Measurements from ENCODE around the gene GPR35.
A peak's percentile ranks its signal among the peaks of the same experiment; 100 is the strongest.
"Not testable (repeated sequence)": the region's sequence is repeated elsewhere in the genome, so short reads cannot be mapped to it uniquely, and the experiment has no call there.

GPR35 gene

DNA sequence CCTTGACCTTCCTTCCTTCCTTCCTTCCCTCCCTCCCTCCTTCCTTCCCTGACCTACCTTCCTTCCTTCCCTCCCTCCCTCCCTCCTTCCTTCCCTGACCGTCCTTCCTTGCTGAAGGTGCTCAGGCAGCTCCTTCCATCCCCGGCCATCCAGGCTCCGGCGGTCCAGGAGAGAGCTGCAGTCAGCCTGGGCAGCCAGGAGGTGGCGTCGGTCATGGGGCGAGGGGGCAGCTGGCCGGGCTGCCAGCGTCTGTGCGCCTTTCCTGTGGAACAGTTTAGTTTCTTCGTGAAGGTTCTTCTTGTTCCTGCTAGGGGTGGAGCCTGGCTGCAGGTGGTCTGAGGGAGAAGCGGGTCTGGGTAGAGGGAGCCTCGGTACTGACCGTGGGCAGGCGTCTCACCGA lies 15.7 kb downstream of the GPR35 start:
- peak; percentile 27 for DNase-seq

DNA sequence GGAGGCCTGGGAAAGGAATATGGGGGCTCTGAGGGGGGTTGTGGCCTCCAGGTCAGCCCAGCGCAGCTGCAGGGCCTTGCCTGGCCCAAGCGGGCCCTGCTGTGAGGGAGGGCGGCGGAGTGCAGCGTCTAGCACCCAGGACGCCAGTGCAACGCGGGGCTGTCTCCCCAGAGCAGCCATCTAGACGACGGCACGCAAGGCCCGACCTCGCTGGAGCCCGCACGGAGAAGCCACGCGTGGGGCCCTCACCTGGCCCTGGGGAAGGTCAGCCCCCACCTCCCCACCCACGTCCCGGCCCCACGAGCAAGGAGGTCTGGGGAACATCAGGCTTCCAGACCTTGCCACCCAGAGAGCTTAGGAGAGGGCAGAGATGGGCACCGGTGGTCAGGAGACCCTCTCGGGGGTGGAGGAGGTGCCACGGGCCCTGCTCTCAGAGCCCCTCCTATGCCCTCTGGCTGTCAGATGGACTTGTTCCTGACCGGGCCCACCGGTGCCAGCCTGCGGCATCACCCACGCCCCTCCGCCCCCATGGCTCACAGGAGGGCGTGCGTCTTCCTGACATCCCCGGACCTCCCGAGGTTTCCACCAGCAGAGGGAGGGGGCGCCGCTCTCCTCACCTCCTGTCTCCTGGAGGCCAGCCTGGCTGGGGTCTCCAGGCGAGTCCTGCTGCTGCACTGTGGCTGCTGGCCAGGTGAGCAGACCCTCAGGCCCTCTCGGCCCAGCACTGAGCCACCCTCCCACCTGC lies 17.0 kb downstream of the GPR35 start:
- no peak for DNase-seq

DNA sequence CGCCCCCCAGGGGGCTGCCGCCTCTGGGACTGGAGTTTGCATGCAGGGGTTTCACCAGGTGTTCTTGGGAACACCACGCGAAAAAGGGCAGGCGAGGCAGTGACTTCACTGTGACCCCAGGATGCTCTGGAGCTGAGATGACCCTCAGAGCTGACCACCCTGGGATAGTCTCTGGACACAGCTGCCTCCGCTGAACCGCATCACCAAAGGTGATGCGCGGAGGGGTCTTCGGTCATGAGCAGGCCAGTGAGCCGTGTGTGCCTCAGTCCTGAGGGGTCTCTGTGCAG lies 17.5 kb downstream of the GPR35 start:
- no peak for DNase-seq

DNA sequence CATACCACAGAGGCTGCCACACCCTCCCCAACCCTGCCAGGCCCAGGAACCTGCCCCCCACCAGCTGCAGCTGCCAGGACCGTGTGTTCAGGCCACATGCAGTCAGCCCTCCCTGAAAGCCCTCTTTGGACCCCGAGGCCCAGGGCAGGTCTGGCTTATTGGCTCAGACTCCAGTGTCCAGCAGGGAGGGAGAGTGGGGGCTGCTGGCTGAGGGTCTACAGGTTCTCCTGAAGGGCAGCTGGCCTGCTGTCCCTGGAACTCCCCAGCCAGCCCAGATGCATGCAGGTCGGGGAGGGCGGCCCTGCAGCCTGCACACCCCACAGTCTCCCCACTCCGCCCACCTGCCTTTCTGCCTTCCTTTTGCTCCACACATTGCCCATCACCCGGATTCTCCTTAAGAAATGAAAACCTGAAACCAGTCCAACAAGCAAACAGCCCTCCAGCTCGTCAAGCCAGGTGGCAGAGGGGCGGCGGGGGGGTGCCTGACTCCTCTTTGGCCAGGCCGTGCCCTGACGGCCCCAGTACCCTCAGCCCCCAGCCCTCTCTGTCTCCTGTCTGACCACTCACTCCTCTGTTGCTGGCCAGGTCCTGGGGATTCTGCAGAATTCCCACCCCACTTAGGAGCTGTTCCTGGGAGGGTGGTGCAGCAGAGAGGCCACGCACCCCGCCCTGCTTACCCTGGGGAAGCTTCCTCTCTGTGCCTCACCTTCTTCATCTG lies 18.0 kb downstream of the GPR35 start:
- no peak for DNase-seq

DNA sequence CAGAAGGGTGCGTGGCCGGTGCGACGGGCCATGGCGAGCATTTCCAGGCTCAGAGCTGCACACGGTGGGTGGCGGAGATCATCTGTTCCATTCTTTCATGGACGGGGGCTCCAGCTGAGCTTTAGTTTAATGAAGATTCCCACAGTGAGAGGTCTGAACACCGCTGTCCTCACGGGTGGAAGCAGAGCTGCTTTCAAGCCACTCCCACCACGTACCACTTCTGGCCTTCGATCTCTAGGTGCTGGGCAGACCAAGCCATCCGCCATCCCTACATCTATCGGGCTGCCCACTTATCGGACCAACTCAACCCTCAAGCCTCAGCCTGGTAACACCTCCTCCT lies 18.5 kb downstream of the GPR35 start:
- DNase-seq, result no peak

DNA sequence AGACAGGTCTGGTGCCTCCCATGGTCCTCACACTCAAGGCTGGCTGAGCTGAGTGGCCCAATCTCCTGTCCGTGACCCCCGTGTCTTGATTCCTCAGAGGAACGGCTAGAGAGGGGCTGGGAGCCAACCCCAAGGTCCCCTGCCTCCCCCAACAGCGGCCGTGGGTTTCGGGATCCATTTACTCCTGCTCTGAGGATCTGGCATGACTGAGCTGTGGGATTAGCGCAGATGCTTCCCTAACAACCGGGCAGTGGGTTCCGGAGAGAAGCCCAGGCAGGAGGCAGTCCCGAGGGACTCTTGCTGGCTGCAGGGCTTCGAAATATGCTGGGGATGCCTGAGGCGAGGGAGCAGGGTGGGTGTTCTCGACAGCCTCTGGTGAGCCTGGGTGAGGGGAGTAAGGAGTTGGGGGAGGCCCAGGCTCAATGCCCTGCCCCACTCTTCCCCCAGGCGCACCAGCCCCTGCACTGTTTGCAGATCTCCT lies 18.9 kb downstream of the GPR35 start:
- no peak for DNase-seq

DNA sequence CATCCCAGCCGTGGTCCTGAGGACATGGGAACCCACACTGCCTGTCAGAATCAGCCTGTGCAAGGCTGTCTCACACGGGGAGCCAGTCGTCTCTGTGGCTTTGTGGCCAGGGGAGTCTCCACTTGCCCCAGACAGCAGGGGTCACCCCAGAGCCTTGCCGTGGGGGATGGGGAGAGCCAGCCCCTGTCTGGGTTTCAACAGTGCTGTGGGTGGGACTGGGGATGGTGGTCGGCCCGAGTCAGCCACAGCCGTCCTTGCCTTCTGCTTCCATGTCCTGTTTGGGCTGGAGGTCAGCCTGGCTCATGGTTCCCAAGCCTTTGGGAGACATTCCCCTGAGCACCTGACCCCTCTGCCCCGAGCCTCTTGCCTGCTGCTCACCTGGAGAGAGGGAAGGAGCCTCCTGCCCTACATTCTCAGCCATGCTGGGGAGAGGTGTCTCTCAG lies 19.6 kb downstream of the GPR35 start:
- DNase-seq, result no peak

DNA sequence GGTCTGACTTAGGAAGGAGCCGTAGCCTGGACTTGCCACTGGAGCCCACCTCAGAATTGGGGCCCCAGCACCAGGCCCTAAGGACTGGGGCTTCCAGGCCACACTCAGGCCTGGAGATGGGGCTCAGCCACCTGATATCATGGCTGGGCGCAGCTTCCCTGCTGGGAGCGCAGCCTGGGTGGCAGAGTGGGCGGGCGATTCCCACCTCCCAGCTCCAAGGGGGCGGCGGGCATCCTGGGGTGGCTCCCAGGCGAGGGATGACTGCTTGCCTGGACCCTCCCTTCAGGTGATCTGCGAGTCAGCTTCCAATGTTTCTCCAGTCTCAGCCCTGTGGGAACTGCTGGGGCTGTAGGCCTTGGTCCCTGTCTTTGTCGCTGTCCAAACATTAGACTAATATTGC lies 20.1 kb downstream of the GPR35 start:
- DNase-seq, result no peak

DNA sequence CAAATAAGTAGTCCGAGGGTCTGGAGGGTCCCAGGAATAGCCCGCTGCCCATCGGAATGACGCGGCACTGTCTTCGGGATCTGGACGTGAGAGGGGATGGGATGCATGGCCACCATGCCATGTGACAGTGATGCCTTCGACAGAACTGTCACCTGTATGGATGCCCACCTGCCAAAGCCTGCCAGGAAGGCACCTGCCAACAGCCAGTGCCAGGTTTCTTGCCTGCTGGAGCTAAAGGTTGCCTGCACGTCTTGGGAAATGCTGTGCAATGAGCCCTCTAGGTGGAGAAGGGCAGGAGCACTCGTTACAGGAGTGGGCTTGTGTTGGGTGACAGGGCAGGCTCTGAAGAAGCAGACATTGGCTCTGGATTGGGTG lies 20.5 kb downstream of the GPR35 start:
- DNase-seq, result no peak

DNA sequence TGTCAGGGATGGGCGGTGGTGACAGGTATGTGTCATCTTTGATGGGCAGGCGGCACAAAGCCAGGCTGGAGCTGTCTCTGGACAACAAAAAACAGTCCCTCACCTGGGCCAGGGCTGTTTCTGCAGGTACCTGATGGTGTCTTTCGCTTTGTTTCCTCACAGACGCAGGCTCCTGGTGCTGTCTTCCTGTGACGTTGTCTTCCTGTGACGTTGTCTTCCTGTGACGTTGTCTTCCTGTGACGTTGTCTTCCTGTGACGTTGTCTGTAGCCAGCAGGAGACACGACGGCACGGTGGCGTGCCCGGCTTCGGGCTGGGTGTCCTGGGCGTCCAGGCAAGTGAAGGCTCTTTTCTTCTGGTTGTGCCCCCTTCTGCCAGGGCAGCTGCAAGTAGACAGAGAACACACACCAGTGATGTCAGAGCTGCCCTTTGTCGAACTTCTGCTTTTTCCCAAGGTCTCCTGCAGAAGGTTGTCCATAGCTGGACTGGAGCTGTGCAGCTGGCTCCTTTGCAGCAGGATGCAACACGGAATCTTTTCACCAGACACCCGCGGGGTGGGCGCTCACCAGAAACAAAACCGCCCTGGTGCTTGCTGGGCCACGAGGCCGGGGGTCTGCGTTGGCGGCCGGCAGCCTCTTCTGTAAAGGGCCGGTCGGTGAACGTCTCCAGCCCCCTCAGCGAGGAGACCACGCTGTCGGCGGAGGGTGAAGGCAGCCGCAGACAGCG lies 21.1 kb downstream of the GPR35 start:
- DNase-seq, result no peak

DNA sequence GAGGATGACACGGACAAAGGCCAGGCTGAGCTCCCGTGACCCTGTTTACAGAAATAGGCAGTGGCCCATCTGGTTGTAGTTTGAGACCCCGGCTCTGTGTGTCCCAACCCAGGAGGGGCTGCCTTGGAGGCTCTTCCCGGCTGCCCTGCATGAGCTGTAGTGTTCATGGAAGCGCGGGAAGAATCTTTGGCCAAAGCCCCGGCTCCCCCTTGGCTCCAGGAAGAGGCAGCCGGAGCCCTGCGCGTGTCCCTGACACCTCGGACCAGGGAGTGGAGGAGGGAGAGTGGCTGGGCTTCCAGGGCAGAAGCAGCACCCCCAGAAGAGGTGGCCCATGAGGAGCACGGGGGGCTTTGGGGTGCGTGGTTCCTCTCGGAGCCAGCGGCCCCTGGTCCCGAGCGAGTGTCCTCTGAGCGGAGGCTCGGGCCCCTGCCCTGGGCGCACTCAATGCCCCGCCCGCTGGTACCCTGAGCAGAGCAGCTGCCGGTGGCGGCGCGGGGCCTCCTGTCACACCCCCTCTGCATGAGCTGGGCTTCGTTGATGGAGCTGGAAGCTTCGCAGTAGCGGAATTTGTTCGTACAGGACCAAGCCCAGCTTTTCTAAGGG lies 21.7 kb downstream of the GPR35 start:
- DNase-seq, result no peak

DNA sequence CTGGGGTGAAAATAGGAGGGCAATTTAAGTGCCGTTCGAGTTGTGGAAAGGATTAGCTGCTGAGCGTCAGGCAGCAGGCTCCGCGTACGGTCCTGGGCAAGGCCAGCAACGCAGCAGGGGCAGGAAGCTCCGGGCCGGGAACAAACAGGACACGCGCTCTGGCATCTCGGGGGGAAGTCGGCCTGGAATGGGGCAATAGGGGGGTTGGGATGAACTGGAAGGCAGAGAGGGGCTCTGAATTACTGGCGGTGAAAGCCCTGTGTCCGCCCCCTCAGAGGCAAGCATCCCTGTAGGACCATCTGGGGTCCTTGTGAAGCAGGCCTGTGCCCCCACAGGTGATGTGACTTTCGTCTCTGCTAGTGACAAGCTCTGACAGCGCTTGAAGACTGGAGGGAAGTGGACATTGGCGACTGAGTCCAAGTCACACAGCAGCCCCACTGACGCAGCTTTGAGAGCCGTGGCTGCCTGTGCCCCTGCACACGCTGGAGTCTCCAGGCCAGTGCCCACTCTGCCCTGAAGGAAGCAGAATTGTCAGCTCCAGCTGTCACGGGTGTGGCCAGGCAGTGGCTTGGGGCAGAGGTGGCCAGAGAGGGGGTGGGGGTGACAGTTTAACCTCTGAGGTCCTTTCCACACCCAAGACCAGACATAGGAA lies 22.3 kb downstream of the GPR35 start:
- no peak for DNase-seq

DNA sequence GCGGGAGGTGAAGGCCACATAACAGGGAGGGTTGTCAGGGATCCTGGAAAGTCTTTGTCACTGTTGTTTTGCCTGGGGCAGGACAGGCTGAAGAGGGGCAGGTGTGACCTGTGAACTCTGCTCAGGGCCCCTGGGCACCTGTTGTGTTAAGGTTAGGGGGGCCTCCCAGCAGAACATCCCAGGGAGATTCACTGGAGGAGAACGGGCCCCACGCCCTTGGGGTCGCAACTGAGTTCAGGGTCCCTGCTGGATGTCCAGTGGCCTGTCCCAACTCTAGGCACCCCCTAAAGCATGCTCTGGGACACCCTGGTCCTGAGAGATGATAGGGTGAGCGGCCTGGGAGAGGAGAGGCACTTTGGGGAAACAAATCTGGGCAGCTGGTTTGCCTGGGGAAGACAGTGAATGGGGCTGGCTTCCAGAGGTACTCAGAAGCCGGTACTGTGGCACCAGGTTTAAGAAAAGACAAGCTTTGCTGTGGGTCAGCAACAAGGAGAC lies 22.9 kb downstream of the GPR35 start:
- no peak for DNase-seq

DNA sequence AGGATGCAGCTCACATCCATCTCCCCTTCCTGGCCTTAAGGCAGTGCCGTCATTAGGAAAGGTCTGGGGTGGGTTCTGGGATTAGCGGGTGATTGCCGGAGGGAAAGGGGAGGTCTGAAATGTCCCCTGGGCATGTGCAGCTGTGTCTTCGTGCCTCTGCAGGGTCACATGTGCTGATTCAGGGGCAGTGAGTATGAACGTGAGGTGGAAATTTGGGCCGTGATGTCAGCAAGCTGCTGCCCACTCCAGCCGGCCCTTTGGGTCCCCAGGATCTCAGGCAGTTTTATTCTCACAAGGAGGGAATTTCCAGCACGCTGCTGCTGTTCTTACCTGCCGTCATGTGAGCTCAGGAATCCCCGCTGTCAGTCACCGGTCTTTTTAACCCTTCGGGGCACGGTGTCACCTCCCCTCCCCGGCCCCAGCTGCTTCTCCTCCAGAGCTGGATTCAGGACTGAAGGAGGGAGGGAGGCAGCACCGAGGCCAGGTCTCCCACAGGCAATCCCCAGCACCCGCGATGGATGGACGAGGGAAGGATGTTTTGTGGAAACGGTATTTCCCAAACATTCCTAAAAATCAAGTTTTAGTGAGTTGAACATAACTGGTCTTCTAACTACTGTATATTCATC lies 23.5 kb downstream of the GPR35 start:
- DNase-seq, result no peak

DNA sequence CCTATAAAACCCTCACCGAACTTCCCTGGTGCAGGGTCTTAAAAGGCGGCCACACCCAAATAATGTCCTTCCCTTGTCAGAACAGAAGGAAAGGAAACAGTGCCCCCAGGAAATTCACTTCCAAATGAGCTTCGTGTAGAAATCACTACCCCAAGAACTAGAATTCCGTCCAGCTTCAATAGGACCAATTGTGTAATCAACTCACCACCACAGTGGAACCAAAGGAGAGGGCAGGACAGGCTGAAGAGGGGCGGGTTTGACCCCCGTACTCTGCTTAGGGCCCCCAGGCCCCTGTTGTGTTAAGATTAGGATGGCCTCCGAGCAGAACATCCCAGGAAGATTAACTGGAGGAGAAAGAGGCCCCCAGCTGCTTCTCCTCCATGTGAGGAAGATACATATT lies 24.1 kb downstream of the GPR35 start:
- no peak for DNase-seq

DNA sequence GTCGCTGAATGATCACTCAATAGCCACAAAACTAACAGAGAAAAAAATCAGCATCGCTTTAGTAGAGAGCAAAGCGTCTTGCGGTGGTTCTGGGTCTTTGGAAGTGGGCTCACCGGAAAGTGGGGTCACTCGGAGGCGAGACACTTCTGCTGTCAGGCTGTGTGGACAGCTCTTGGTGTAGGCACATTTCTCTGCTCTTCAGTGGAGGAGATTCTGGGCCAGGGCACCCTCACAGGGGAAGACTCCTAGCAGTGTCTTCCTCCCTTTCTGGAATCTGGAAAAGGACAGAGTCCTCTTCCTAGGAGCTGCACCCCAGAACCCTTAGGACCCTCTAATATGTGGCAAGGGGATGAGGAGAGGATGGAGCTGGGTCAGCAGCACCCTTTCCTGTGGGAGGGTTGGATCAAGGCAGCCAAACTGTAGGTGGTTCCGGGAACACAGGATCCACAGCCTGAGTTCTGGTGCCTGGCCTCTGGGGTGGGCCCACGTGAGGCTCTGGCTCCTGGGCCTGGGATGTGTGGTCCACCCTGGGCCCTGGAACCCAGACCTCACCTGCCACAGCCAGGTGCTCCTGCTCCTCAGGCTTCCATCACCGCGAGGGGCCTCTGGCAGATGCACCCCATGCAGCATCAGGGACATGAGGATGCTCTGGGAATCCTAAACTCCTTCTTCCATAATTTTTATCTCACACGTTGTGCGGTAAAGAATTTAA lies 25.1 kb downstream of the GPR35 start:
- DNase-seq, result no peak

DNA sequence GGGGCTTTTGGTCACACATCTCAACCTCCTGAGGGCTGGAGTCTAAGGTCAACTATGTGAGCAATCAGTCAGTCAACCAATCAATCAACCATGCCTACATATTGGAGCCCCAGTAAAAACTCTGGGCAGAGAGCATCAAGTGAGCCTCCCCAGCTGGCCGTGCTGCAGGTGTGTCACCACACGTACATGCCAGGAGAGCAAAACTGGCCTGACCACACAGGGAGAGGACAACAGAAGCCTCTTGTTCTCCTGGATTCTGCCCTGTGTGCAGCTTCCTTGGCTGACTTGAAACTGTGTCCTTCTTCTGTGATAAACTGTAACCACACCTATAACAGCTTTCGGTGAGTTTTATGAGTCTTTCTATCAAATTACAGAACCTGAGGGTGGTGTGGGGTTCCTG lies 25.9 kb downstream of the GPR35 start:
- no peak for DNase-seq

DNA sequence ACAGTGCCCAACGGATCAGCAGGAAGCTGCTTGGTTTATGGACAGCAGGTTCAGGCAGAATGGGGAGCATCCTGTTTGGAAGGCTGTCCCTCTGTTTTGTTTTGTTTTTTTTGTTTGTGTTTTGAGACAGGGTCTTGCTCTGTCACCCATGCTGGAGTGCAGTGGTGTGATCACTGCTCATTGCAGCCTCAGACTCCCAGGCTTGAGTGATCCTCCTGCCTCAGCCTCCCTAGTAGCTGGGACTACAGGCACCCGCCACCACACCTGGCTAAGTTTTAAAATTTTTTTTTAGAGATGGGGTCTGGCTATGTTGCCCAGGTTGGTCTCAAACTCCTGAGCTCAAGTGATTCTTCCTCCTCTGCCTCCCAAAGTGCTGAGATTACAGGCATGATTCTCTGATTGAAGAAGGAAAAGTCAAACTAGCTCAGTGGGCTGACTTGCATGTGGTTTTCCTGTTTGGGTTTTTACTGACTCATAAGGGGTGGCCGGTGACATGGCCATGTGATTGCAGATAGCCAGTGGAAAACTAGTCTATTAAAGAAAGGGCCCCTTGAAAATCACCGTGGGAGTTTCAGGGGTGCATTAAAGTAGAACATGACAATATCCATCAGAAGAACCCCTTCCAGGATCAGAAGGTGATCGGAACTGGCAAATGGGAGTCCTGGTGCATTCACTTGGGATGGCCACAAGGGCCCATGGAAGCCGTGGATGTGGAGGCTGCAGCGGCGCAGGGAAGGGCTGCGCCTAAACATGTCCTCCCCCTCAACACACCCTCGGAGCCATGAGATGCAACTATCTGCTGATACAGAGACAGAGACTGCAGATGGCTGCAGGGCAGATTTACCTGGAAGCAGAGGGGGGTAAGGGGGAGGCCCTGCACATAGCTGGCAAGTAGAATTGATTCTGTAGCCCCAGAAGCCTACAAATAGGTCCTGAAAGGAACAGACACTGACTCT lies 30.9 kb downstream of the GPR35 start:
- DNase-seq, result no peak

DNA sequence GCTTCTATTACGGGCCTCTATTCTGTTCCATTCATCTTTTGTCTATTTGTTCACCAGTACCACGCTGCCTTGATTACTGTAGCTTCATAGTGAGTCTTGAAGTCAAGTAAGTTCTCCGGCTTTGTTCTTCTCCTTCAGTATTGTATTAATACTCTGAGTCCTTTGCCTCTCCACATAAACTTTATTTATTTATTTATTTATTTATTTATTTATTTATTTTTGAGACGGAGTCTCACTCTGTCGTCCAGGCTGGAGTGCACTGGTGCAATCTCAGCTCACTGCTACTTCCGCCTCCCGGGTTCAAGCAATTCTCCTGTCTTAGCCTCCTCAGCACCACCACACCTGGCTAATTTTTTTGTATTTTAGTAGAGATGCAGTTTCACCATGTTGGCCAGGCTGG lies 34.6 kb downstream of the GPR35 start:
- DNase-seq, result not testable (repeated sequence)

DNA sequence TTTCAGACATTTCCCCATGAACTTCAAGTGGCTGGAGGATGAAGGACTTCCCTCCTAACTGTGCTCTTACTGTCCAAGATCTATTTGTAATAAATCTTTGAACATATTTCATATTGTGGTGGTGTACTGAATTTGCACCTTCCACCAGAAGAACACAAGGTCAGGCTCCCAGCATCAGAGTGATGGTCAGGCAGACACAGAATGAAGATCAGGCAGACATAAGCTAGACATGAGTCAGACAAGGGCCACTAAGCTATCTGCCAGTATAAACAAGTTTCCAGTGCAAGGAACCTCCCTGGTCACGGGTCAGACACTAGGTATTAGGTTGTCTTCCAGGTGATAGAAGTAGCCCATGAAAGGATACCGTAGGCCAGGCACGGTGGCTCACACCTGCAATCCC lies 37.4 kb downstream of the GPR35 start:
- DNase-seq, result no peak
